Choroid plexus epithelial cell (primary cell): ENCODE measurements around the gene LMTK3.

ENCODE experiments used
- DNase-seq: peaks from one replicate; pipeline ENCODE4 v3.0.0-alpha.2; 2010; ENCODE audit warnings: low read depth
- H3K4me3 ChIP-seq: 2 replicates; pipeline ENCODE4 v1.5.1; 2011; ENCODE audit warnings: low read depth, mild to moderate bottlenecking, control low read depth, low read length, moderate library complexity
- CTCF ChIP-seq: conservative IDR thresholded peaks from 2 replicates; pipeline ENCODE4 v1.5.1; 2011; ENCODE audit warnings: low read depth, mild to moderate bottlenecking, control low read depth, inconsistent platforms, low read length, moderate library complexity

LMTK3 gene

GRCh38 chr19:48478339-48479256 is 33.0 kb downstream of the LMTK3 start:
- TF ChIP-seq CTCF: no peak
- DNase-seq: no peak
- H3K4me3 ChIP-seq: no peak overlapping the region

- H3K4me3 ChIP-seq: no peak overlapping the region
- DNase-seq: no peak
- no peak for TF ChIP-seq CTCF
These were observed 33.8 kb downstream of the LMTK3 start for GRCh38 chr19:48477698-48478338.

- no peak for TF ChIP-seq CTCF
- DNase-seq: no peak
- H3K4me3 ChIP-seq: no peak overlapping the region
These were observed 34.5 kb downstream of the LMTK3 start for GRCh38 chr19:48477067-48477685.

GRCh38 chr19:48476176-48476575 is 35.5 kb downstream of the LMTK3 start:
- DNase-seq: no peak

GRCh38 chr19:48475369-48476068 is 36.1 kb downstream of the LMTK3 start:
- no peak for TF ChIP-seq CTCF
- no peak for DNase-seq
- H3K4me3 ChIP-seq: no peak overlapping the region

More at GRCh38 chr19:48476176-48476575, 35.5 kb downstream of the LMTK3 start:
- H3K4me3 ChIP-seq: no peak overlapping the region
- TF ChIP-seq CTCF: no peak

GRCh38 chr19:48474084-48474592 is 37.5 kb downstream of the LMTK3 start:
- no peak overlapping the region for H3K4me3 ChIP-seq
- DNase-seq: no peak
- TF ChIP-seq CTCF: no peak
